Ishikawa (cell line): ENCODE results near the gene TOR4A.

ENCODE experiments used
- EGR1 ChIP-seq: IDR thresholded peaks from 2 replicates; pipeline ENCODE4 v1.6.1; 2012
- RAD21 ChIP-seq: IDR thresholded peaks from 2 replicates; pipeline ENCODE4 v1.6.1; 2012; ENCODE audit warnings: low read depth
- TAF1 ChIP-seq: IDR thresholded peaks from 2 replicates; pipeline ENCODE4 v1.6.1; 2012; ENCODE audit warnings: low read depth, mild to moderate bottlenecking
- ZBTB7A ChIP-seq: IDR thresholded peaks from 2 replicates; pipeline ENCODE4 v1.6.1; 2012; ENCODE audit warnings: low read depth
- TF ChIP-seq, protein P1 (sequence below): IDR thresholded peaks from 2 replicates; pipeline ENCODE4 v1.6.1; 2012; ENCODE audit warnings: low read depth, mild to moderate bottlenecking

DNA sequence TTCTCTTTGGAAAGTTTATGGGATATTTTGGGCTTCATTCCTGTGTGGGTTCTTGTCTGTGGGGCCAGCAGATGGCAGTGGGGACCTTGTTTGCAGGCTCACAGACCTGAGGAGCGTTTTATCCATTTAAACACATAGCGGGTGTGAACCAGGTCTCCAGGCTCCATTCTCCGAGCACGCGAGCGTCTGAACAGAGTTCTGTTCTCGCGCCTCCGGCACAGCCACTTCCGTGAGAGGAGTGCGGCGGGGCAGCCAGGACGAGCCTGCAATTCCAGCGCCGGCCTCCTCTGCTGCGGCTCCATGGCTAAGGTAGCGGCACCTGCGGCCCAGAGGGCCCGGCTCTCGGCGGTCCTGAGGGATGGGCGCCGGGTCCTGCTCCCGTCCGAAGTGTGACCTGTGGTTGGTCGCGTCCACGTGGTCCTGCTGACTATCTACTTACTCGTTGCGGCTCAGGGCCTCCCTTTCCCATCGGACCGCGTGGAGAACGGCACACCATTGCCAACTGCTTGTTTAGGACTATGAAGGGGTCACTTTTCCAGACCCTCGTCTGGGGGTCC lies 17.2 kb downstream of the TOR4A start:
- TF ChIP-seq, protein P1, sequence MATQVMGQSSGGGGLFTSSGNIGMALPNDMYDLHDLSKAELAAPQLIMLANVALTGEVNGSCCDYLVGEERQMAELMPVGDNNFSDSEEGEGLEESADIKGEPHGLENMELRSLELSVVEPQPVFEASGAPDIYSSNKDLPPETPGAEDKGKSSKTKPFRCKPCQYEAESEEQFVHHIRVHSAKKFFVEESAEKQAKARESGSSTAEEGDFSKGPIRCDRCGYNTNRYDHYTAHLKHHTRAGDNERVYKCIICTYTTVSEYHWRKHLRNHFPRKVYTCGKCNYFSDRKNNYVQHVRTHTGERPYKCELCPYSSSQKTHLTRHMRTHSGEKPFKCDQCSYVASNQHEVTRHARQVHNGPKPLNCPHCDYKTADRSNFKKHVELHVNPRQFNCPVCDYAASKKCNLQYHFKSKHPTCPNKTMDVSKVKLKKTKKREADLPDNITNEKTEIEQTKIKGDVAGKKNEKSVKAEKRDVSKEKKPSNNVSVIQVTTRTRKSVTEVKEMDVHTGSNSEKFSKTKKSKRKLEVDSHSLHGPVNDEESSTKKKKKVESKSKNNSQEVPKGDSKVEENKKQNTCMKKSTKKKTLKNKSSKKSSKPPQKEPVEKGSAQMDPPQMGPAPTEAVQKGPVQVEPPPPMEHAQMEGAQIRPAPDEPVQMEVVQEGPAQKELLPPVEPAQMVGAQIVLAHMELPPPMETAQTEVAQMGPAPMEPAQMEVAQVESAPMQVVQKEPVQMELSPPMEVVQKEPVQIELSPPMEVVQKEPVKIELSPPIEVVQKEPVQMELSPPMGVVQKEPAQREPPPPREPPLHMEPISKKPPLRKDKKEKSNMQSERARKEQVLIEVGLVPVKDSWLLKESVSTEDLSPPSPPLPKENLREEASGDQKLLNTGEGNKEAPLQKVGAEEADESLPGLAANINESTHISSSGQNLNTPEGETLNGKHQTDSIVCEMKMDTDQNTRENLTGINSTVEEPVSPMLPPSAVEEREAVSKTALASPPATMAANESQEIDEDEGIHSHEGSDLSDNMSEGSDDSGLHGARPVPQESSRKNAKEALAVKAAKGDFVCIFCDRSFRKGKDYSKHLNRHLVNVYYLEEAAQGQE, result no peak
- TF ChIP-seq ZBTB7A (no peak), TAF1 (no peak), EGR1 (no peak), RAD21 (peak; percentile 39)
